Stomach (tissue), 4 donors: ENCODE results near the gene RSPH10B.
"Not testable (repeated sequence)": the region's sequence is repeated elsewhere in the genome, so short reads cannot be mapped to it uniquely, and the experiment has no call there.

Experiments
- POLR2A ChIP-seq, 4 donors: fragments of 450-650 bp; IDR thresholded peaks; one replicate each; pipeline ENCODE4 v1.6.1; 2016; ENCODE audit warnings: antibody characterized with exemption in 4 of 4, control low read depth in 2 of 4, mild to moderate bottlenecking in 1 of 4, moderate library complexity in 1 of 4
- TF ChIP-seq, protein P1 (sequence below), 7 experiments: fragments of 450-650 bp in 4 of 7; fragments of 200-600 bp in 3 of 7; sonication (generic) in 3 of 7; IDR thresholded peaks; one replicate each; pipeline ENCODE4 v1.5.1; 2016 to 2019; ENCODE audit warnings: antibody characterized with exemption in 7 of 7, control low read depth in 2 of 7, mild to moderate bottlenecking in 1 of 7

DNA sequence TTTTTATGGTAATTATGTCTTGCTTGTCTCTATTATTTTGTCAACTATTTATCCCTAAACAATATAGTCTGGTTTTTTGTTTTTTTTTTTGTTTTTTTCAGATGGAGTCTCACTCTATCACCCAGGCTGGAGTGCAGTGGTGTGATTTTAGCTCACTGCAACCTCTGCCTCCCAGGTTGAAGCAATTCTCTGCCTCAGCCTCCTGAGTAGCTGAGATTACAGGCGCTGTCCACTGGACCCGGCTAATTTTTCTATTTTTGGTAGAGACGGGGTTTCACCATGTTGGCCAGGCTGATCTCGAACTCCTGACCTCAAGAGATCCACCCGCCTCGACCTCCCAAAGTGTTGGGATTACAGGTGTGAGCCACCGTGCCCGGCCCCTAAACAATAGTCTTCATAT lies 39.9 kb upstream of the RSPH10B start:
- TF ChIP-seq POLR2A (IDR thresholded peaks at IDR 0.05) = not testable (repeated sequence)
- TF ChIP-seq, protein P1, sequence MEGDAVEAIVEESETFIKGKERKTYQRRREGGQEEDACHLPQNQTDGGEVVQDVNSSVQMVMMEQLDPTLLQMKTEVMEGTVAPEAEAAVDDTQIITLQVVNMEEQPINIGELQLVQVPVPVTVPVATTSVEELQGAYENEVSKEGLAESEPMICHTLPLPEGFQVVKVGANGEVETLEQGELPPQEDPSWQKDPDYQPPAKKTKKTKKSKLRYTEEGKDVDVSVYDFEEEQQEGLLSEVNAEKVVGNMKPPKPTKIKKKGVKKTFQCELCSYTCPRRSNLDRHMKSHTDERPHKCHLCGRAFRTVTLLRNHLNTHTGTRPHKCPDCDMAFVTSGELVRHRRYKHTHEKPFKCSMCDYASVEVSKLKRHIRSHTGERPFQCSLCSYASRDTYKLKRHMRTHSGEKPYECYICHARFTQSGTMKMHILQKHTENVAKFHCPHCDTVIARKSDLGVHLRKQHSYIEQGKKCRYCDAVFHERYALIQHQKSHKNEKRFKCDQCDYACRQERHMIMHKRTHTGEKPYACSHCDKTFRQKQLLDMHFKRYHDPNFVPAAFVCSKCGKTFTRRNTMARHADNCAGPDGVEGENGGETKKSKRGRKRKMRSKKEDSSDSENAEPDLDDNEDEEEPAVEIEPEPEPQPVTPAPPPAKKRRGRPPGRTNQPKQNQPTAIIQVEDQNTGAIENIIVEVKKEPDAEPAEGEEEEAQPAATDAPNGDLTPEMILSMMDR (IDR thresholded peaks at IDR 0.05) = not testable (repeated sequence)
